Breast epithelium (tissue), 4 donors: Measurements from ENCODE around the gene NDUFC1. TPM values are rescaled to one million over a fixed set of nuclear protein-coding genes. Genes with fewer than 3 reads are reported as not detected.

Source experiments
- DNase-seq, 2 donors: peaks; one replicate each; pipeline ENCODE4 v3.0.0-alpha.2; 2019; ENCODE audit warnings: low spot score in 2 of 2
- H3K27ac ChIP-seq, 2 donors: fragments of 200-600 bp; sonication (generic) in 1 of 2; one replicate each; pipeline ENCODE4 v1.5.1; 2016 to 2019; ENCODE audit warnings: mild to moderate bottlenecking in 1 of 2
- H3K27me3 ChIP-seq, 2 donors: fragments of 200-600 bp; sonication (generic) in 1 of 2; one replicate each; pipeline versions ENCODE4 v1.5.1 to v1.6.0; 2017 to 2019; ENCODE audit warnings: control low read depth in 1 of 2, mild to moderate bottlenecking in 1 of 2
- H3K36me3 ChIP-seq: fragments of 200-600 bp; one replicate; pipeline ENCODE4 v1.5.1; 2019
- H3K4me1 ChIP-seq, 2 donors: fragments of 200-600 bp; sonication (generic); one replicate each; pipeline ENCODE4 v1.5.1; 2016 to 2019; ENCODE audit warnings: control low read depth in 1 of 2
- H3K4me3 ChIP-seq, 3 donors: fragments of 200-600 bp; sonication (generic); 1 replicate in 2 of 3; 2 replicates in 1 of 3; pipeline ENCODE4 v1.5.1; 2016 to 2019; ENCODE audit warnings: mild to moderate bottlenecking in 3 of 3, moderate library complexity in 2 of 3
- H3K9me3 ChIP-seq, 2 donors: fragments of 200-600 bp; sonication (generic) in 1 of 2; one replicate each; pipeline ENCODE4 v1.5.1; 2016 to 2019; ENCODE audit warnings: control low read depth in 1 of 2
- CTCF ChIP-seq, 3 donors: fragments of 450-650 bp; IDR thresholded peaks; one replicate each; pipeline ENCODE4 v1.5.1; 2016 to 2017; ENCODE audit warnings: antibody characterized with exemption in 3 of 3, mild to moderate bottlenecking in 3 of 3, moderate library complexity in 3 of 3
- POLR2A ChIP-seq: fragments of 450-650 bp; IDR thresholded peaks from one replicate; pipeline ENCODE4 v1.6.1; 2016; ENCODE audit warnings: antibody characterized with exemption, mild to moderate bottlenecking, moderate library complexity
- POLR2AphosphoS5 ChIP-seq, 3 donors: sonication (generic); formaldehyde crosslinking; IDR thresholded peaks; one replicate each; pipeline ENCODE4 v1.6.1; 2017; ENCODE audit warnings: antibody characterized with exemption in 3 of 3
- intact Hi-C: fragments of 100-400 bp; cut with DNase I; formaldehyde crosslinking; loops from one replicate; pipeline ENCODE4 v1.15.1; 2023; ENCODE audit warnings: low total_unique reads
- total RNA-seq, 3 donors: library from RNA; depleted of rRNA; stranded (reverse); fragments of >200 nt; gene quantifications; one replicate each; pipeline ENCODE4 v1.1.0, GENCODE V29; 2016

The NDUFC1 gene
- total RNA-seq, 3 donors from 2014 or later: 26.2 to 42.7 (median 35.0) TPM

GRCh38 chr4:139247700-139248238, 54.5 kb downstream of the NDUFC1 start:
- H3K27ac ChIP-seq: no peak overlapping the region
- intact Hi-C loops: no loop called here
- no peaks in the 10 kb centered on the region for H3K36me3 ChIP-seq

DNA sequence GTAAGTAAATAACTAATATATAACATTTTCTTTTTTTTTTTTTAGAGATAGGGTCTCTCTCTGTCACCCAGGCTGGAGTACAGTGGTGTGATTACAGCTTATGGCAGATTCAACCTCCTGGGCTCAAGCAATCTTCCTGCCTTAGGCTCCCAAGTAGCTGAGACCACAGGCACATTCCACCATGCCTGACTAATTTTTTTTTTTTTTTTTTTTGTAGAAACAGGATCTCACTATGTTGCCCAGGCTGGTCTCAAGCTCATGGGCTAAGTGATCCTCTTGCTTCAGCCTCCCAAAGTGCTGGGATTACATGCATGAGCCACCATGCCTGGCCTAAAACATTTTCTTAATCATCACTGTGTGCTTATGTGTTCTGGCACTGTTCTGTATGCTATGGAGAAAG, 55.0 kb downstream of the NDUFC1 start:
- no peak for DNase-seq
- no peaks in the 10 kb centered on the region for H3K27me3 ChIP-seq
- TF ChIP-seq POLR2A: no peak
- TF ChIP-seq POLR2AphosphoS5 (IDR thresholded peaks at IDR 0.05): no peak
- no peaks in the 10 kb centered on the region for H3K4me1 ChIP-seq
- H3K4me3 ChIP-seq: no peak overlapping the region
- H3K36me3 ChIP-seq: no peaks in the 10 kb centered on the region
- intact Hi-C loops: no loop called here
- no peak overlapping the region for H3K27ac ChIP-seq
- H3K9me3 ChIP-seq: no peaks in the 10 kb centered on the region

More at GRCh38 chr4:139247700-139248238, 54.5 kb downstream of the NDUFC1 start:
- Histone ChIP-seq H3K27me3 (no peaks in the 10 kb centered on the region), H3K9me3 (no peaks in the 10 kb centered on the region), H3K4me3 (no peak overlapping the region), H3K4me1 (no peaks in the 10 kb centered on the region)
- TF ChIP-seq POLR2A (no peak), CTCF (IDR thresholded peaks at IDR 0.05) (no peak), POLR2AphosphoS5 (IDR thresholded peaks at IDR 0.05) (no peak)
- DNase-seq: no peak

GRCh38 chr4:139246166-139246565, 56.1 kb downstream of the NDUFC1 start:
- Histone ChIP-seq H3K27ac (peak overlapping the region in 1 of 2 donors; percentile 3), H3K4me3 (no peak overlapping the region), H3K9me3 (no peaks in the 10 kb centered on the region), H3K27me3 (no peaks in the 10 kb centered on the region), H3K36me3 (no peaks in the 10 kb centered on the region), H3K4me1 (no peaks in the 10 kb centered on the region)
- TF ChIP-seq CTCF (IDR thresholded peaks at IDR 0.05) (no peak), POLR2A (no peak), POLR2AphosphoS5 (IDR thresholded peaks at IDR 0.05) (no peak)
- no peak for DNase-seq
- intact Hi-C loops: no loop called here

DNA sequence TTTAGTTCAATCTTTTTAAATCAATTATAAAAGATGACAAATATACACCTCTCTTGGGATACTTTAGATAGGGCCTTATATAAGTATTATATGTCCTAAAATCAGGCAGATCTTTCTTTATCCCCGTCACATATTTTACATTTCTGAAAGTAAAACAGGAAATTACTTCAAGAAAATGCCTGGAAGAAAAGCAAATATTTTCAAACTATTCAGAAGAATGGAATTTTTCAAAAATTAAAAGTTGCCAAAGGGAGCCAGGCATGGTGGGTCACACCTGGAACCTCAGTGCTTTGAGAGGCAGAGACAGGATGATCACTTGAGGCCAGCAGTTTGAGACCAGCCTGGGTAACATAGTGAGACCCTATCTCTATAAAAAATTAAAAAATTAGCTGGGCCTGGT, 56.7 kb downstream of the NDUFC1 start:
- H3K27me3 ChIP-seq: no peaks in the 10 kb centered on the region
- intact Hi-C loops: no loop called here
- H3K4me3 ChIP-seq: no peak overlapping the region
- H3K27ac ChIP-seq: peak overlapping the region in 1 of 2 donors; percentile 9
- H3K4me1 ChIP-seq: no peaks in the 10 kb centered on the region
- no peaks in the 10 kb centered on the region for H3K9me3 ChIP-seq
- DNase-seq: no peak
- no peaks in the 10 kb centered on the region for H3K36me3 ChIP-seq
- no peak for TF ChIP-seq POLR2AphosphoS5 (IDR thresholded peaks at IDR 0.05)

DNA sequence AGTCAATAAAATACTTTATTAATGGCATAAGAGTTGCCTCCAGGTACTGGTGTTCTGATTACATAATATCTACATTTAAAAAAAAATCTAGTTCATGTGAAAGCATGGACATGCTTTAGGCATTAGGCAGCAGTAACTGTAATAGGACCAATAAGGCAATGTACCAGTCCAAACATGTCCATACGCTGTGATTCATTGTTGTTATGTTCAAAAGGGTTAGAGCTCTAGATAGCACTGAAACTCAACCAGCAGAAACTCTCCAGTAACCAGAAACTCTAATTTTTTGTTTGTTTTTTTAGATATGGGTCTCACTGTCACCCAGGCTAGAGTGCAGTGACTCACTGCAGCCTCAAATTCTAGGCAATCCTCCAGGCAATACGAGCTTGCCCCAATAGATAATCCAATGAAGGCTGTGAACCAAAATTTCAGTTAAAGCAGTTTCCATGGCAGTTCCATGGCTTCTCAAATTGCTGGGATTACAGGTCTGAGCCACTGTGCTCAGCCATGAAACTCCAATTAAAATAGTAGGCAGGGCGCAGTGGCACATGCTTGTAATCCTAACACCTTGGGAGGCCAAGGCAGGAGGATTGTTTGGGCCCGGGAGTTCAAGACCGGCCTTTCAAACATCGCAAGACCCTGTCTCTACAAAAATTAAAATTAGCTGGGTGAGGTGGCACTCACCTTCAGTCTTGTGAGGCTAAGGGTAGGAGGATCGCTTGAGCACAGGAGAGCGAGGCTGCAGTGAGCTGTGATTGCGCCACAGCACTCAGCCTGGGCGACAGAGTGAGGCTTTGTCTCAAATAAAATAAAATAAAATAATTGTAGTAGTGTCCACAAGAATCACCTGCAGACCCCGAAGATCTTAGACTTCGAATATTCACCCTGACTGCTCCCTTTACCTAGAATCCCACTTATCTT, 58.6 kb downstream of the NDUFC1 start:
- intact Hi-C loops: no loop called here
- TF ChIP-seq POLR2A (no peak), CTCF (IDR thresholded peaks at IDR 0.05) (no peak), POLR2AphosphoS5 (IDR thresholded peaks at IDR 0.05) (peak in 1 of 3 donors; percentile 43)
- Histone ChIP-seq H3K4me3 (no peak overlapping the region), H3K27ac (peak overlapping the region; percentile 75 to 81), H3K27me3 (no peaks in the 10 kb centered on the region), H3K36me3 (no peaks in the 10 kb centered on the region), H3K4me1 (no peaks in the 10 kb centered on the region), H3K9me3 (no peaks in the 10 kb centered on the region)
- DNase-seq: no peak

DNA sequence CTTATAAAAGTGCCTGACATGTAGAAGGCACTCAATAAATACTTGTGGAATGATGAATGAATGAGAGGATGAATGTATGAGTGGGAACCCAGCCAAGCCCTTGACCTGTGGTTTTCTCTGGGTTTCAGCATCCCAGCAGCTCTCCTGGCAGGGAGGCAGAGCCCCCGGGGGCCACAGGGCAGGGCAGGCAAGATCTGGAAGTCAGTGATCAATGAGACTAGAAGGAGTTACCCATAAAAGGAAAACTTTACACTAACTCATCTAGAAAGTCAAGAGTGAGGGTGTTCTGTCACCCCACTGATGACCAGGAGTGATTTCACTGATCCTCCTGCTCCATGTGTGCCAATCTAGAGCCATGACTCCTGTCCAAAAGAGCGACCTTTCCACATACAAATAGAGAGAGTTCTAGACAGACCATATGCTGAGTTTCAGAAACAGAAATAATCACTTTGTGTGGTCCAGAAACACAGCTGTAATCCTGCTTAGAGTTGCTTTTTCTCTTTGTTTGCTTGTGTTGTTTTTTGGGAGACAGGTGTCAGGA, 59.7 kb downstream of the NDUFC1 start:
- intact Hi-C loops: no loop called here
- no peaks in the 10 kb centered on the region for H3K9me3 ChIP-seq
- H3K36me3 ChIP-seq: no peaks in the 10 kb centered on the region
- DNase-seq: no peak
- H3K27me3 ChIP-seq: no peaks in the 10 kb centered on the region
- H3K4me3 ChIP-seq: no peak overlapping the region
- peak overlapping the region; percentile 75 to 80 for H3K27ac ChIP-seq
- TF ChIP-seq POLR2AphosphoS5 (IDR thresholded peaks at IDR 0.05) (no peak), POLR2A (no peak), CTCF (IDR thresholded peaks at IDR 0.05) (no peak)
- H3K4me1 ChIP-seq: no peaks in the 10 kb centered on the region
